ENCODE results near the gene FAM53B. TPM values are rescaled to one million over a fixed set of nuclear protein-coding genes. Genes with fewer than 3 reads are reported as not detected.

The FAM53B gene
- polyA plus RNA-seq, 1 of the 3 experiments (the other 2 are of a cell fraction), result 5.6 TPM

GRCh38 chr10:124619802-124620490, 124.2 kb downstream of the FAM53B start:
- no peak for DNase-seq
- Histone ChIP-seq H3K4me1 (ENCODE audit: control insufficient read depth in 1 of 2, insufficient read depth in 2 of 2, low read depth in 1 of 2, low read length in 1 of 2) (peaks cover 0 to 2% of the 10 kb centered on the region in 2 experiments; a peak in 1 of 4 replicates), H4K20me1 (ENCODE audit: insufficient read depth) (no peaks in the 10 kb centered on the region), H3K9me3 (no peaks in the 10 kb centered on the region), H3F3A (replicated peaks; ENCODE audit: insufficient read depth) (no peaks in the 10 kb centered on the region), H3K79me2 (ENCODE audit: insufficient read depth) (no peaks in the 10 kb centered on the region), H3K4me3 (ENCODE audit: low read depth in 2 of 2, low read length in 1 of 2) (no peak overlapping the region), H3K4me2 (no peak overlapping the region), H3K9me2 (no peaks in the 10 kb centered on the region), H3K9ac (no peak overlapping the region), H2AFZ (ENCODE audit: low read depth) (no peak overlapping the region), H3K36me3 (replicated peaks in 1 of 2; ENCODE audit: control insufficient read depth in 1 of 2, insufficient read depth in 2 of 2, low read length in 1 of 2) (peaks cover 0 to 10% of the 10 kb centered on the region in 2 experiments), H3K27ac (ENCODE audit: low read depth in 2 of 2, low read length in 1 of 2) (no peak overlapping the region), H3K27me3 (ENCODE audit: insufficient read depth) (no peaks in the 10 kb centered on the region)
- TF ChIP-seq ELF1 (IDR thresholded peaks at IDR 0.05), result no peak
- no peak for TF ChIP-seq PBX3 (IDR thresholded peaks at IDR 0.05)
- no peak for TF ChIP-seq GABPA (IDR thresholded peaks at IDR 0.05; ENCODE audit: low read depth)
- TF ChIP-seq EZH2phosphoT487 (IDR thresholded peaks at IDR 0.05; ENCODE audit: borderline replicate concordance, low read depth), result no peak
- TF ChIP-seq RFX5 (IDR thresholded peaks at IDR 0.05; ENCODE audit: low read length), result no peak
- TF ChIP-seq YY1 (IDR thresholded peaks at IDR 0.05; ENCODE audit: low read depth), result no peak
- no peak for TF ChIP-seq GATA2 (CRISPR knock-in tag; IDR thresholded peaks at IDR 0.05)
- no peak for TF ChIP-seq ZBTB33 (IDR thresholded peaks at IDR 0.05; ENCODE audit: borderline replicate concordance, low read depth)
- no peak for TF ChIP-seq FOXJ3 (CRISPR knock-in tag; IDR thresholded peaks at IDR 0.05)
- no peak for TF ChIP-seq TCF12 (IDR thresholded peaks at IDR 0.05)
- TF ChIP-seq USF2 (IDR thresholded peaks at IDR 0.05; ENCODE audit: borderline replicate concordance, low read depth, low read length), result no peak
- no peak for TF ChIP-seq USF1 (IDR thresholded peaks at IDR 0.05; ENCODE audit: borderline replicate concordance, low read depth)
- no peak for TF ChIP-seq TAF1 (IDR thresholded peaks at IDR 0.05; ENCODE audit: borderline replicate concordance, low read depth, low read length)
- no peak for TF ChIP-seq RAD21 (IDR thresholded peaks at IDR 0.05; ENCODE audit: low read length)
- TF ChIP-seq RCOR1 (IDR thresholded peaks at IDR 0.05; ENCODE audit: low read length), result no peak
- no peak for TF ChIP-seq RXRA (IDR thresholded peaks at IDR 0.05; ENCODE audit: borderline replicate concordance, low read depth)
- TF ChIP-seq MAX (IDR thresholded peaks at IDR 0.05; ENCODE audit: low read depth), result no peak
- no peak for TF ChIP-seq MEF2A (IDR thresholded peaks at IDR 0.05; ENCODE audit: borderline replicate concordance, low read depth)
- no peak for TF ChIP-seq FOSL2 (IDR thresholded peaks at IDR 0.05; ENCODE audit: borderline replicate concordance, low read depth)
- TF ChIP-seq IRF3 (IDR thresholded peaks at IDR 0.05; ENCODE audit: low read depth, low read length), result no peak
- ChIA-PET POLR2A (no interaction called here), CTCF (interaction anchor here (1.0 to 1.8 kb wide), 2 partner anchors 20 to 125 kb away, joined by 3 to 5 read pairs; no protein-coding TSS in a partner anchor)
- 93% methylated on average over 14 of the region's 26 CpGs for WGBS (ENCODE audit: low lambda C conversion rate)
